GM12891 (cell line): Measurements from ENCODE around the gene XRCC3.

Experiments
- DNase-seq: peaks from one replicate; pipeline ENCODE4 v3.0.0; 2011; ENCODE audit warnings: low spot score; ENCODE audit not compliant: insufficient read length
- FAIRE-seq: peaks from 2 replicates; lab custom pipeline; 2011; peaks lifted over from hg19 to GRCh38; lab: Jason Lieb, UNC
- PAX5 ChIP-seq: IDR thresholded peaks from 2 replicates; pipeline ENCODE4 v1.6.1; 2011; ENCODE audit warnings: low read length, moderate library complexity, mild to moderate bottlenecking; ENCODE audit not compliant: insufficient read depth, severe bottlenecking
- POLR2A ChIP-seq: IDR thresholded peaks from 2 replicates; pipeline ENCODE4 v1.6.1; 2011; ENCODE audit warnings: low read depth, low read length, control low read depth
- POLR2AphosphoS5 ChIP-seq: IDR thresholded peaks from 2 replicates; pipeline ENCODE4 v1.6.1; 2011; ENCODE audit warnings: low read depth, low read length, control low read depth
- POU2F2 ChIP-seq: IDR thresholded peaks from 2 replicates; pipeline ENCODE4 v1.6.1; 2011; ENCODE audit warnings: low read depth, mild to moderate bottlenecking, control low read depth, low read length, moderate library complexity
- SPI1 ChIP-seq: IDR thresholded peaks from 2 replicates; pipeline ENCODE4 v1.6.1; 2011; ENCODE audit warnings: low read depth, low read length, control low read depth
- TAF1 ChIP-seq: IDR thresholded peaks from 2 replicates; pipeline ENCODE4 v1.6.1; 2011; ENCODE audit warnings: low read depth, low read length, control low read depth

XRCC3 gene

DNA sequence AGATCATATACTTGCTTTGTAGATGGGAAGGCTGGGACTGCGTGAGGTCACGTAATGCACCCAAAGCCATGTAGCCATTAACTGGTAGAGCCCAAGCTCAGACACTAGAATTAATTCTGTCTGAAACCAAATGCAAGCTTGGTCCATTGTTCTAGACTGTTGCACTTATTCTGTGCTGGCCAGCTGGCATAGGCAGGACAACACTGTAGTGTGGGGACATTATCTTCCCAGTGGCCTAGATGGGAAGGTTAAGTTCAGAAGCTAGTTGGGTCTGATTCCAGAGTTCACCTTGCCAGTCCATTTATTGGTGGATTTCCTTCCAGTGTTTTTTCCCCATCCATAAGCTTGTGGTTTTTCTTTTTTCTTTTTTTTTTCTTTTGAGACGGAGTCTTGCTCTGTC, 47.1 kb downstream of the XRCC3 start:
- TF ChIP-seq POLR2AphosphoS5 (no peak), PAX5 (no peak), POU2F2 (no peak), TAF1 (no peak), SPI1 (no peak), POLR2A (no peak)

DNA sequence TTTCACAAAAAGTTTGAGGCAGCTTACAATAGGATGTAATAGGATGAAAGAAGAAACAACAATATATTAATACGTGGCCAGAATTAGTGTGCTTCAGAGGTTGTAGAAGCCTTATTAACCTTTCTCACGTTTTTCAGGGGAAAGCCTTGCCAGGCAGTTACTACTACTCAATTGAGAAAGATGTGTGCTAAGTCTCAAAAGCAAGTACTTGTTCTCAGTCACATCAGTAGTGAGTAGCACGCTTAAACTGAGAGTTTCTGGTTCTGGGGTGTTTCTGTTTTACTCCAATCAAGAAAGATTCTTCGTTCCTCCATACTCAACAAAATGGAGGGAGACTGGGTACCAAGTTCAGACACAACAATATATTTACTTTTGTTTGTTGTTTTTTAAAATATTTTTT, 47.6 kb downstream of the XRCC3 start:
- FAIRE-seq (no peak), DNase-seq (no peak)
- TF ChIP-seq TAF1: no peak
- no peak for TF ChIP-seq POLR2AphosphoS5
- TF ChIP-seq PAX5: no peak
- TF ChIP-seq SPI1: no peak
- no peak for TF ChIP-seq POU2F2
- no peak for TF ChIP-seq POLR2A

More for the DNA sequence above, 47.1 kb downstream of the XRCC3 start:
- FAIRE-seq: no peak
- DNase-seq: no peak

DNA sequence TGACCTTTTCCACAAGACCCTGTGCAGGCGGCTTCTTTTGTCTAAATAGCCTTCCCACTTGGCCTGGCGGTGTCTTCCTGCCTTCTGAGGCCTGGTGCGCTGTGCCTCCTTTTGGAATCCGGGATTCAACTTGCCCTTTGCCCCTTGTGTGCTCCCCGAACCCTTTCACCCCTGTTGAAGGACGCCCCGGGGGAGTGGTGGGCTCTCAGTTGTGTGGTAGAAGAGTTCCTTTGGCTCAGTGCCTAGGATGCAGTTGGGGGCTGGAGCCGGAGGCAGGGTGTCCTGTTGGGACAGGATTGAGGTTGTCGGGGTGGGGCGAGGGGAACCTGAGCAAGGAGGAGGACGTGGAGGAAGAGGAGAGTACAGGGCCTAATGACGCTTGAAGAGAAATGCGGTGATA, 51.7 kb downstream of the XRCC3 start:
- DNase-seq (no peak), FAIRE-seq (no peak)
- TF ChIP-seq PAX5: no peak
- TF ChIP-seq POLR2AphosphoS5: no peak
- no peak for TF ChIP-seq SPI1
- no peak for TF ChIP-seq POU2F2
- no peak for TF ChIP-seq TAF1
- TF ChIP-seq POLR2A: no peak

DNA sequence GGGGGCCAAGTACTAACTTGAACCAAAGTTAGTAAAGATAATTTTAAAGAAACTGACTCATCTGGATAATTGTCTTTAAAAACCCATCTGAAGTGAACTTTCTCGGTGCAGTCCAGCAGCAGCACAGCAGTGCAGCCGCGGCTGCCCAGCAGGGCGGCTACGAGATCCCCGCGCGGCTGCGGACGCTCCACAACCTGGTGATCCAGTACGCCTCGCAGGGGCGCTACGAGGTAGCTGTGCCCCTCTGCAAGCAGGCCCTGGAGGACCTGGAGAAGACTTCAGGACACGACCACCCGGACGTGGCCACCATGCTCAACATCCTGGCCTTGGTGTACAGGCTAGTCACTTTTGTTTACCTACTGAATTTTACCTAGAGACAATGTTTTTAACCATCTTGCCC, 52.7 kb downstream of the XRCC3 start:
- TF ChIP-seq POU2F2 (no peak), PAX5 (no peak), SPI1 (no peak), TAF1 (no peak), POLR2AphosphoS5 (no peak), POLR2A (no peak)
- FAIRE-seq (no peak), DNase-seq (no peak)

DNA sequence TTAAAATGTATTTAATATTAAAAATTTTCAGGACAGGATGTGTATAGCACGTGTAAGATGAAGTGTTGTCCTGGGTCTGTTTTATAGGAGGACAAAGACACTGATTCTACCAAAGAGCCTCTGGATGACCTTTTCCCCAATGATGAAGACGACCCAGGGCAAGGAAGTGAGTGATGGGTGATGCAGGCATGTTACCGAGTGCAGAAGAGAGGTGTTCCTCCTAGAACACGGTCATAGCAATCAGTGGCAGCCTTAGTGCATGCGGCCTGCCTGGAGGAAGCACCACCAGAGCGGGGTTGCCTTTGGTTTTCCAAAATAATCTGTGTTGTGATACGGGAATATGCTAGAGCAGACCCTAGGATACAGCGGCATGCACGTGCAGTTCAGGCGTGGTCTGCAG, 53.2 kb downstream of the XRCC3 start:
- FAIRE-seq: no peak
- TF ChIP-seq POLR2AphosphoS5: no peak
- TF ChIP-seq TAF1: no peak
- no peak for TF ChIP-seq SPI1
- TF ChIP-seq POU2F2: no peak
- TF ChIP-seq POLR2A: no peak
- TF ChIP-seq PAX5: no peak

DNA sequence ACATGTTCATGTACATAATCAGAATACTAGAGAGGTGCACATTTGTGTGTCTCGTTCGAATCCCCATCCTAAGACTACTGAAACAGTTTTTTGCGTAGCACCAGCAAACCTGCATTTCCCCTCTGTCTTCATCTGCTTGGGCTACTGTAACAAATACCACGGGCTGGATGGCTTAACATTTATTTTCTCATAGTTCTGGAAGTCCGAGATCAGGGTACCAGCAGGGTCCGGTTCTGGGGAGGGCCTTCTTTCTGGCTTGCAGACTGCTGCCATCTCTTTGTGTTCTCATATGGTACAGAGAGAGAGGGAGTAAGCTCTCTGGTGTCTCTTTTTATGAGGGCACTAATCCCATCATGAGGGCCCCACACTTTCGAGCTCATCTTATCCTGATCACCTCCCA, 55.6 kb downstream of the XRCC3 start:
- FAIRE-seq: no peak
- no peak for DNase-seq
- TF ChIP-seq POU2F2 (no peak), SPI1 (no peak), PAX5 (no peak), POLR2A (no peak), TAF1 (no peak), POLR2AphosphoS5 (no peak)

More for the DNA sequence above, 53.2 kb downstream of the XRCC3 start:
- DNase-seq: no peak

DNA sequence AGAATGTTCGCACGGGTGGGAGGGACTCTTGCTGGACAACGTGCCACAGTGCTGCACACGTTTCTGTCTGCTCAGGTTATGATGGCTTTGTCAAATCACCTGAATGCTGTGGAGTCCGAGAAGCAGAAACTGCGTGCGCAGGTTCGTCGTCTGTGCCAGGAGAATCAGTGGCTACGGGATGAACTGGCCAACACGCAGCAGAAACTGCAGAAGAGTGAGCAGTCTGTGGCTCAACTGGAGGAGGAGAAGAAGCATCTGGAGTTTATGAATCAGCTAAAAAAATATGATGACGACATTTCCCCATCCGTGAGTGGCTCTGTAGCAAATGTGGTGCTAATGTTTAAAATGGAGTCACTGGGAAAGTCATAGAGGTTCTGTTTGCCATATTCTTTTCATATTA, 57.8 kb downstream of the XRCC3 start:
- TF ChIP-seq POU2F2 (no peak), TAF1 (no peak), POLR2A (no peak), SPI1 (no peak), PAX5 (no peak), POLR2AphosphoS5 (no peak)
- FAIRE-seq (no peak), DNase-seq (no peak)

DNA sequence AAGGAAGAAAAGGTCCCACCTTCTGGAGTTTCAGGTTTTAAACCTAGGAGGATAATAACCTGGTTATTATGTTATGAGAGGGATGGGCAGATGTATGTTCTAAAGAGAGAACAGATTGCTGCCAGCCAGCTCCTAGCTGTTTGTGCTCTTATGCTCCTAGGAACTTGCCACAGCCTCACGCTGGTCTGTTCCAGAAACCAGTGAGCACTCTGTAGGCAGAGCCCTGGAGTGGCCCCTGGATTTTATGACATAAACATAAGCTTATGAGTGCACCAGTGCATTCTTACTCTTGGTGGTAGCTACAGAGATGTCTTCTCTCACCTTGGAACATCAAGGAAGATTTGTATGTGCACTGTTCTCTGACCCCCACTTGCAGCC, 58.5 kb downstream of the XRCC3 start:
- no peak for TF ChIP-seq TAF1
- no peak for TF ChIP-seq POLR2A
- no peak for TF ChIP-seq PAX5
- no peak for FAIRE-seq
- no peak for DNase-seq

DNA sequence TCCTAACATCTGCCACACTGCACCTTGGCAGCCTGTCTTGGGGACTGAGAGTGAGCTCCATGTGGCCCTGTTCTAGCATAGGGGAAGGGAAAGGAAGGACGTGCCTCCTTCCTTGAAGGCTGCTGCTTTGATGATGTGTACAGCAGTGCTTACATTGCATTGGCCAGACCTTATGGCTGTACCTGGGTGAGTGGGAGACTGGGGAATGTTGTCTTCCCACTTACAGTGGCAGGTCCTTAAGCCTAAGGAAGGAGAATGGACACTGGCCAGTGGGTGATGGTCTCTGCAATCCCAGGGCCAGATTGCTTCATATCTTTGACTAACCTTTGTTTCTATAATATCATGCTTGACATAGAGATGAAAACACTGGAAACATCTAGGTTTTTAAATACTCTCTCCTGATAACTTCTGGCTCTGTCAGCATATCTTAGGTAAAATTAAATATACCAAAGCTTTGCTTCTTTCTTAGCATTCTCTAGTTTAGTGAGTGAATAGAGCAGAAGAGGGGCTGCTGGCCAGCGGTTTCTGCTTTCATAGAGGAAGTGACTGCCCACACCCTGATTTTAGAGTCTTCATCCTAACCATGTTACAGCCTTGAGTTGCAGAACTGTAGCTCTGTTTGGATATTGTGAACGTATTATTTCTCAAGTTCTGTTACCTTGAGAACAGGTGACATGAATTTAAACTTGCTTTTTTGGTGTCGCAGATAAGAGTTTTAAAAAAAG, 59.1 kb downstream of the XRCC3 start:
- peak; percentile 59; the same call in 1 of the 2 replicates for TF ChIP-seq SPI1
- no peak for TF ChIP-seq POLR2A
- TF ChIP-seq PAX5: no peak
- DNase-seq (no peak), FAIRE-seq (no peak)

DNA sequence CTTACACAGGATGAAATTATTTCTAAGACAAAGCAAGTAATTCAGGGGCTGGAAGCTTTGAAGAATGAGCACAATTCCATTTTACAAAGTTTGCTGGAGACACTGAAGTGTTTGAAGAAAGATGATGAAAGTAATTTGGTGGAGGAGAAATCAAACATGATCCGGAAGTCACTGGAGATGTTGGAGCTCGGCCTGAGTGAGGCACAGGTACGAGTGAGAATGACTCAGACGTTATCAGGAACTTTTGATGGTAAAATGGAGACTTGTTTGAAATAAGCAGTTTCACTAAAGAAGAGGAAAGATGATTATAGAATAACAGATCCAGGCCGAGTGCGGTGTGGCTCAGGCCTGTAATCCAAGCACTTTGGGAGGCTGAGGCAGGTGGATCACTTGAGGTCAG, 60.6 kb downstream of the XRCC3 start:
- TF ChIP-seq POLR2AphosphoS5 (no peak), TAF1 (no peak), POU2F2 (no peak), SPI1 (no peak), PAX5 (no peak), POLR2A (no peak)
- DNase-seq (no peak), FAIRE-seq (no peak)
